Measurements from ENCODE around the gene GPC6.
"Not testable (repeated sequence)": the region's sequence is repeated elsewhere in the genome, so short reads cannot be mapped to it uniquely, and the experiment has no call there.

The GPC6 gene

GRCh38 chr13:94192431-94192975 is 965.9 kb downstream of the GPC6 start:
- DNase-seq: peak; percentile 9

GRCh38 chr13:94195715-94196114 is 969.1 kb downstream of the GPC6 start:
- no peak for DNase-seq

GRCh38 chr13:94196413-94196812 is 969.8 kb downstream of the GPC6 start:
- no peak for DNase-seq

GRCh38 chr13:94198681-94199080 is 972.1 kb downstream of the GPC6 start:
- DNase-seq: no peak

- DNase-seq: no peak
Observed at GRCh38 chr13:94199135-94199534, 972.5 kb downstream of the GPC6 start.

GRCh38 chr13:94201022-94201421 is 974.4 kb downstream of the GPC6 start:
- no peak for DNase-seq

- no peak for DNase-seq
Observed at GRCh38 chr13:94204163-94204562, 977.6 kb downstream of the GPC6 start.

GRCh38 chr13:94204946-94205345 is 978.3 kb downstream of the GPC6 start:
- DNase-seq: no peak

- DNase-seq: no peak
Observed at GRCh38 chr13:94205896-94206295, 979.3 kb downstream of the GPC6 start.

GRCh38 chr13:94209117-94209516 is 982.5 kb downstream of the GPC6 start:
- no peak for DNase-seq

GRCh38 chr13:94209913-94210312 is 983.3 kb downstream of the GPC6 start:
- DNase-seq: not testable (repeated sequence)

GRCh38 chr13:94210816-94211215 is 984.2 kb downstream of the GPC6 start:
- no peak for DNase-seq

GRCh38 chr13:94212196-94212595 is 985.6 kb downstream of the GPC6 start:
- DNase-seq: no peak

GRCh38 chr13:94214121-94214520 is 987.5 kb downstream of the GPC6 start:
- no peak for DNase-seq

GRCh38 chr13:94214975-94215374 is 988.4 kb downstream of the GPC6 start:
- no peak for DNase-seq

- DNase-seq: no peak
Observed at GRCh38 chr13:94216476-94216875, 989.9 kb downstream of the GPC6 start.

- no peak for DNase-seq
Observed at GRCh38 chr13:94217370-94217769, 990.8 kb downstream of the GPC6 start.

GRCh38 chr13:94218537-94218936 is 991.9 kb downstream of the GPC6 start:
- DNase-seq: no peak

GRCh38 chr13:94218951-94219350 is 992.3 kb downstream of the GPC6 start:
- no peak for DNase-seq

- DNase-seq: no peak
Observed at GRCh38 chr13:94224670-94225069, 998.1 kb downstream of the GPC6 start.

- DNase-seq: no peak
Observed at GRCh38 chr13:94227255-94227879, 1000.8 kb downstream of the GPC6 start.

GRCh38 chr13:94228763-94229162 is 1002.2 kb downstream of the GPC6 start:
- DNase-seq: no peak

- no peak for DNase-seq
Observed at GRCh38 chr13:94232161-94232950, 1005.7 kb downstream of the GPC6 start.

GRCh38 chr13:94232956-94233355 is 1006.3 kb downstream of the GPC6 start:
- no peak for DNase-seq
